T-helper 2 cell (primary cell): ENCODE measurements around the gene LGALS13.
"Not testable (repeated sequence)": the region's sequence is repeated elsewhere in the genome, so short reads cannot be mapped to it uniquely, and the experiment has no call there.

Experiments used
- DNase-seq, 5 experiments: peaks; one replicate each; pipeline versions ENCODE4 v3.0.0 to v3.0.0-alpha.2; 2012 to 2022

LGALS13 gene

GRCh38 chr19:39623946-39624345 is 21.6 kb downstream of the LGALS13 start:
- DNase-seq: no peak

- DNase-seq: not testable (repeated sequence)
Measured at GRCh38 chr19:39627631-39628030, 25.3 kb downstream of the LGALS13 start.

- no peak for DNase-seq
Measured at GRCh38 chr19:39631178-39631577, 28.9 kb downstream of the LGALS13 start.

GRCh38 chr19:39631626-39632025 is 29.3 kb downstream of the LGALS13 start:
- DNase-seq: no peak

- no peak for DNase-seq
Measured at GRCh38 chr19:39637891-39638290, 35.6 kb downstream of the LGALS13 start.

- DNase-seq: no peak
Measured at GRCh38 chr19:39641773-39642172, 39.4 kb downstream of the LGALS13 start.

- DNase-seq: no peak
Measured at GRCh38 chr19:39643591-39643990, 41.3 kb downstream of the LGALS13 start.

- peak in 1 of 5 experiments; percentile 24 for DNase-seq
Measured at GRCh38 chr19:39645800-39646411, 43.6 kb downstream of the LGALS13 start.

GRCh38 chr19:39647918-39648317 is 45.6 kb downstream of the LGALS13 start:
- DNase-seq: no peak

- no peak for DNase-seq
Measured at GRCh38 chr19:39655613-39656012, 53.3 kb downstream of the LGALS13 start, which contains the start of gene LGALS16. Gene LGALS16, plus strand, starts transcription at chr19:39655913. Its CDS starts 49 bp downstream, at chr19:39655962.
